ENCODE data around the gene AAMDC.
"Not testable (repeated sequence)": the region's sequence is repeated elsewhere in the genome, so short reads cannot be mapped to it uniquely, and the experiment has no call there.

The AAMDC gene

GRCh38 chr11:77815459-77815858 lies 5.5 kb upstream of the AAMDC start:
- no peak overlapping the region for H3K9ac ChIP-seq
- H3K36me3 ChIP-seq = peaks cover 43% of the 10 kb centered on the region
- peaks cover 89% of the 10 kb centered on the region for H4K20me1 ChIP-seq
- no peaks in the 10 kb centered on the region for H3K27me3 ChIP-seq
- no peak overlapping the region for H3K27ac ChIP-seq
- no peak for TF ChIP-seq Cebpa-rat (IDR thresholded peaks at IDR 0.05)
- peaks cover 9% of the 10 kb centered on the region for H3K9me3 ChIP-seq
- peaks cover 18% of the 10 kb centered on the region for H3K4me1 ChIP-seq
- no peak overlapping the region for H3K4me3 ChIP-seq
- no peak overlapping the region for H3K4me2 ChIP-seq

- Histone ChIP-seq H3K4me2 (peak overlapping the region; percentile 89), H3K4me3 (peak overlapping the region; percentile 100), H4K20me1 (peaks cover 51% of the 10 kb centered on the region), H3K27me3 (peaks cover 8% of the 10 kb centered on the region; the same call in 1 of the 2 replicates), H3K36me3 (peaks cover 6% of the 10 kb centered on the region), H3K4me1 (peaks cover 28% of the 10 kb centered on the region), H3K9ac (peak overlapping the region; percentile 99), H3K27ac (peak overlapping the region; percentile 97), H3K9me3 (peaks cover 6% of the 10 kb centered on the region)
- no peak for TF ChIP-seq Cebpa-rat (IDR thresholded peaks at IDR 0.05)
These were observed 1.5 kb upstream of the AAMDC start for GRCh38 chr11:77819411-77819920.

- TF ChIP-seq Cebpa-rat (IDR thresholded peaks at IDR 0.05) = no peak
- peak overlapping the region; percentile 100 for H3K4me3 ChIP-seq
- peaks cover 28% of the 10 kb centered on the region for H3K4me1 ChIP-seq
- H3K9me3 ChIP-seq = peaks cover under 1% of the 10 kb centered on the region; the same call in 1 of the 2 replicates
- H3K27me3 ChIP-seq = peaks cover 13% of the 10 kb centered on the region; the same call in 1 of the 2 replicates
- peak overlapping the region; percentile 89 for H3K4me2 ChIP-seq
- peaks cover 51% of the 10 kb centered on the region for H4K20me1 ChIP-seq
- H3K27ac ChIP-seq = peak overlapping the region; percentile 97
- peak overlapping the region; percentile 99 for H3K9ac ChIP-seq
- peaks cover under 1% of the 10 kb centered on the region; the same call in 1 of the 2 replicates for H3K36me3 ChIP-seq
These were observed 901 bp upstream of the AAMDC start for GRCh38 chr11:77819921-77820564.

- no peaks in the 10 kb centered on the region for H3K9me3 ChIP-seq
- peaks cover 39% of the 10 kb centered on the region for H4K20me1 ChIP-seq
- H3K36me3 ChIP-seq = no peaks in the 10 kb centered on the region
- peak overlapping the region; percentile 54 for H3K27ac ChIP-seq
- peak overlapping the region; percentile 100 for H3K4me3 ChIP-seq
- peaks cover 13% of the 10 kb centered on the region; the same call in 1 of the 2 replicates for H3K27me3 ChIP-seq
- H3K9ac ChIP-seq = peak overlapping the region; percentile 81
- H3K4me2 ChIP-seq = peak overlapping the region; percentile 99
- H3K4me1 ChIP-seq = peaks cover 28% of the 10 kb centered on the region
- TF ChIP-seq Cebpa-rat (IDR thresholded peaks at IDR 0.05) = no peak
These were observed 456 bp downstream of the AAMDC start for GRCh38 chr11:77821349-77821851.

GRCh38 chr11:77822126-77822525 lies 1.2 kb downstream of the AAMDC start:
- peaks cover 13% of the 10 kb centered on the region; the same call in 1 of the 2 replicates for H3K27me3 ChIP-seq
- H3K4me3 ChIP-seq = peak overlapping the region; percentile 100; the same call in 1 of the 2 replicates
- not testable (repeated sequence) for H3K27ac ChIP-seq, H3K9me3 ChIP-seq, H3K36me3 ChIP-seq, H3K9ac ChIP-seq
- peaks cover 28% of the 10 kb centered on the region for H3K4me1 ChIP-seq
- H4K20me1 ChIP-seq = peaks cover 31% of the 10 kb centered on the region
- peak overlapping the region; percentile 99 for H3K4me2 ChIP-seq

GRCh38 chr11:77823775-77824174 lies 2.8 kb downstream of the AAMDC start:
- Histone ChIP-seq H3K4me3 (no peak overlapping the region), H3K9ac (no peak overlapping the region), H3K4me2 (no peak overlapping the region), H3K9me3 (no peaks in the 10 kb centered on the region), H3K27ac (no peak overlapping the region), H3K27me3 (peaks cover 13% of the 10 kb centered on the region; the same call in 1 of the 2 replicates), H3K4me1 (peaks cover 14% of the 10 kb centered on the region), H3K36me3 (no peaks in the 10 kb centered on the region), H4K20me1 (peaks cover 15% of the 10 kb centered on the region)
- TF ChIP-seq Cebpa-rat (IDR thresholded peaks at IDR 0.05) = no peak

- H3K9me3 ChIP-seq = peaks cover 13% of the 10 kb centered on the region
- no peak overlapping the region for H3K4me3 ChIP-seq
- no peak overlapping the region for H3K4me2 ChIP-seq
- no peak overlapping the region for H3K9ac ChIP-seq
- no peaks in the 10 kb centered on the region for H3K4me1 ChIP-seq
- no peak overlapping the region for H3K27ac ChIP-seq
- peaks cover 10% of the 10 kb centered on the region; the same call in 1 of the 2 replicates for H3K27me3 ChIP-seq
- H4K20me1 ChIP-seq = peaks cover 9% of the 10 kb centered on the region; the same call in 1 of the 2 replicates
- no peak for TF ChIP-seq Cebpa-rat (IDR thresholded peaks at IDR 0.05)
- H3K36me3 ChIP-seq = peaks cover 6% of the 10 kb centered on the region; the same call in 1 of the 2 replicates
These were observed 8.0 kb downstream of the AAMDC start for GRCh38 chr11:77828926-77829325.

GRCh38 chr11:77833302-77833701 lies 12.4 kb downstream of the AAMDC start:
- H3K4me1 ChIP-seq = no peaks in the 10 kb centered on the region
- no peak overlapping the region for H3K4me3 ChIP-seq
- peaks cover 6% of the 10 kb centered on the region; the same call in 1 of the 2 replicates for H3K36me3 ChIP-seq
- no peak for TF ChIP-seq Cebpa-rat (IDR thresholded peaks at IDR 0.05)
- peaks cover 13% of the 10 kb centered on the region for H3K9me3 ChIP-seq
- H3K9ac ChIP-seq = no peak overlapping the region
- no peak overlapping the region for H3K27ac ChIP-seq
- no peak overlapping the region for H3K4me2 ChIP-seq
- no peaks in the 10 kb centered on the region for H3K27me3 ChIP-seq
- H4K20me1 ChIP-seq = no peaks in the 10 kb centered on the region

- Histone ChIP-seq H3K27ac (no peak overlapping the region), H3K9ac (no peak overlapping the region), H3K4me1 (no peaks in the 10 kb centered on the region), H3K4me2 (no peak overlapping the region), H4K20me1 (no peaks in the 10 kb centered on the region), H3K9me3 (peaks cover 28% of the 10 kb centered on the region), H3K36me3 (peaks cover 48% of the 10 kb centered on the region), H3K27me3 (no peaks in the 10 kb centered on the region), H3K4me3 (no peak overlapping the region)
- no peak for TF ChIP-seq Cebpa-rat (IDR thresholded peaks at IDR 0.05)
These were observed 21.6 kb downstream of the AAMDC start for GRCh38 chr11:77842441-77843121.

- H3K27me3 ChIP-seq, H3K27ac ChIP-seq, H3K9ac ChIP-seq, H3K4me1 ChIP-seq, H3K4me3 ChIP-seq, H4K20me1 ChIP-seq, H3K4me2 ChIP-seq: not testable (repeated sequence)
- Histone ChIP-seq H3K9me3 (peaks cover 28% of the 10 kb centered on the region), H3K36me3 (peaks cover 59% of the 10 kb centered on the region)
These were observed 22.8 kb downstream of the AAMDC start for GRCh38 chr11:77843700-77844099.

All from BLaER1 (cell line).